Measurements from ENCODE around the gene KDSR. TPM values are rescaled to one million over a fixed set of nuclear protein-coding genes. Genes with fewer than 3 reads are reported as not detected.

Gene KDSR
- total RNA-seq, 1 donor from 2014 or later: 50.2 TPM

GRCh38 chr18:63290166-63290820, 76.7 kb downstream of the KDSR start:
- DNase-seq (ENCODE audit: extremely low spot score, unreplicated experiment): no peak
- peaks cover 16% of the 10 kb centered on the region for H3K36me3 Mint-ChIP-seq
- H3K4me3 Mint-ChIP-seq: no peak overlapping the region
- H3K9me3 Mint-ChIP-seq: no peaks in the 10 kb centered on the region
- no peaks in the 10 kb centered on the region for H3K27me3 Mint-ChIP-seq
- H3K27ac Mint-ChIP-seq: no peak overlapping the region
- peaks cover 7% of the 10 kb centered on the region for H3K4me1 Mint-ChIP-seq (ENCODE audit: unreplicated experiment)
- no peak for TF ChIP-seq CTCF (conservative IDR thresholded peaks at IDR 0.05)

- no peak for DNase-seq (ENCODE audit: extremely low spot score, unreplicated experiment)
- Mint-ChIP-seq H3K27ac (no peak overlapping the region), H3K4me3 (no peak overlapping the region), H3K36me3 (peaks cover 9% of the 10 kb centered on the region), H3K27me3 (no peaks in the 10 kb centered on the region), H3K9me3 (no peaks in the 10 kb centered on the region), H3K4me1 (ENCODE audit: unreplicated experiment) (peaks cover 13% of the 10 kb centered on the region)
- TF ChIP-seq CTCF (conservative IDR thresholded peaks at IDR 0.05): no peak
Observed at GRCh38 chr18:63288311-63288710, 78.7 kb downstream of the KDSR start.

GRCh38 chr18:63287691-63288220, 79.2 kb downstream of the KDSR start:
- peaks cover 8% of the 10 kb centered on the region for H3K36me3 Mint-ChIP-seq
- DNase-seq (ENCODE audit: extremely low spot score, unreplicated experiment): no peak
- no peak overlapping the region for H3K27ac Mint-ChIP-seq
- no peak overlapping the region for H3K4me3 Mint-ChIP-seq
- H3K4me1 Mint-ChIP-seq (ENCODE audit: unreplicated experiment): peaks cover 14% of the 10 kb centered on the region
- H3K27me3 Mint-ChIP-seq: no peaks in the 10 kb centered on the region
- no peak for TF ChIP-seq CTCF (conservative IDR thresholded peaks at IDR 0.05)
- H3K9me3 Mint-ChIP-seq: no peaks in the 10 kb centered on the region

- Mint-ChIP-seq H3K36me3 (peaks cover 5% of the 10 kb centered on the region), H3K9me3 (no peaks in the 10 kb centered on the region), H3K4me1 (ENCODE audit: unreplicated experiment) (peaks cover 14% of the 10 kb centered on the region), H3K27ac (no peak overlapping the region), H3K4me3 (no peak overlapping the region), H3K27me3 (no peaks in the 10 kb centered on the region)
- no peak for DNase-seq (ENCODE audit: extremely low spot score, unreplicated experiment)
- no peak for TF ChIP-seq CTCF (conservative IDR thresholded peaks at IDR 0.05)
Observed at GRCh38 chr18:63286926-63287325, 80.1 kb downstream of the KDSR start.

- no peak for DNase-seq (ENCODE audit: extremely low spot score, unreplicated experiment)
- peaks cover 13% of the 10 kb centered on the region for H3K36me3 Mint-ChIP-seq
- no peak overlapping the region for H3K4me3 Mint-ChIP-seq
- no peak overlapping the region for H3K27ac Mint-ChIP-seq
- H3K4me1 Mint-ChIP-seq (ENCODE audit: unreplicated experiment): peaks cover 9% of the 10 kb centered on the region
- no peak for TF ChIP-seq CTCF (conservative IDR thresholded peaks at IDR 0.05)
- no peaks in the 10 kb centered on the region for H3K27me3 Mint-ChIP-seq
- no peaks in the 10 kb centered on the region for H3K9me3 Mint-ChIP-seq
Observed at GRCh38 chr18:63284827-63285733, 81.9 kb downstream of the KDSR start.

Data from type B pancreatic cell (in vitro differentiated cells).